Heart left ventricle (tissue), 16 donors: ENCODE data around the gene MCL1. TPM values are rescaled to one million over a fixed set of nuclear protein-coding genes. Genes with fewer than 3 reads are reported as not detected.

Experiments
- ATAC-seq, 4 donors: fragments of 200-7000 bp; cut with Tn5 transposase; one replicate each; pipeline ENCODE4 v1.9.1; 2020 to 2022; ENCODE audit warnings: moderate library complexity in 4 of 4, mild to moderate bottlenecking in 3 of 4, moderate number of reproducible peaks in 1 of 4
- DNase-seq, 5 donors: peaks; one replicate each; pipeline ENCODE4 v3.0.0-alpha.2; 2020
- H3K27ac ChIP-seq, 12 donors: fragments of 200-600 bp; sonication (generic) in 4 of 12; one replicate each; pipeline versions ENCODE4 v1.5.0 to v1.8.0; 2016 to 2022; ENCODE audit warnings: mild to moderate bottlenecking in 2 of 12
- H3K27me3 ChIP-seq, 9 donors: fragments of 200-600 bp; sonication (generic) in 2 of 9; one replicate each; pipeline versions ENCODE4 v1.5.1 to v1.8.0; 2016 to 2022; ENCODE audit warnings: mild to moderate bottlenecking in 3 of 9
- H3K36me3 ChIP-seq, 9 donors: fragments of 200-600 bp; sonication (generic) in 2 of 9; one replicate each; pipeline versions ENCODE4 v1.5.0 to v1.8.0; 2018 to 2022; ENCODE audit warnings: mild to moderate bottlenecking in 2 of 9
- H3K4me1 ChIP-seq, 12 donors: fragments of 200-600 bp; sonication (generic) in 4 of 12; one replicate each; pipeline versions ENCODE4 v1.5.0 to v1.8.0; 2016 to 2022; ENCODE audit warnings: mild to moderate bottlenecking in 3 of 12
- H3K4me3 ChIP-seq, 12 donors: fragments of 200-600 bp; sonication (generic) in 4 of 12; one replicate each; pipeline versions ENCODE4 v1.5.0 to v1.8.0; 2017 to 2022; ENCODE audit warnings: mild to moderate bottlenecking in 9 of 12, moderate library complexity in 4 of 12
- H3K9me3 ChIP-seq, 12 donors: fragments of 200-600 bp; sonication (generic) in 4 of 12; one replicate each; pipeline versions ENCODE4 v1.5.0 to v1.8.0; 2016 to 2022; ENCODE audit warnings: mild to moderate bottlenecking in 1 of 12
- CTCF ChIP-seq, 12 donors: fragments of 200-600 bp; sonication (generic) in 4 of 12; IDR thresholded peaks; one replicate each; pipeline versions ENCODE4 v1.5.0 to v1.8.0; 2018 to 2022; ENCODE audit warnings: antibody characterized with exemption in 12 of 12, mild to moderate bottlenecking in 5 of 12
- POLR2A ChIP-seq, 2 donors: fragments of 450-650 bp; IDR thresholded peaks; one replicate each; pipeline ENCODE4 v1.6.1; 2017; ENCODE audit warnings: antibody characterized with exemption in 2 of 2, mild to moderate bottlenecking in 2 of 2, moderate library complexity in 2 of 2
- WGBS, 4 donors: extraction: QIAGEN DNeasy Blood & Tissue Kit in 2 of 4; methylation state at CpG; one replicate each; pipeline versions ENCODE4 v1.1.5 to v1.1.7; 2013 to 2018; 5-methylcytosine and 5-hydroxymethylcytosine counted together
- intact Hi-C, 10 donors: fragments of 100-400 bp; cut with DNase I; formaldehyde crosslinking; loops; one replicate each; pipeline versions ENCODE4 v1.11.1 to v1.14.2; 2022
- polyA plus RNA-seq, 2 donors: library from polyadenylated mRNA; stranded (reverse); fragments of 200-250 nt; gene quantifications; one replicate each; pipeline ENCODE4 v1.2.3, GENCODE V29; 2013
- total RNA-seq, 9 donors: library from RNA; depleted of rRNA in 2 of 9; stranded (reverse); fragments of >200 nt in 2 of 9; fragmentation: NEBNext Ultra II Directional in 3 of 9; extraction: Animal tissue kit (Norgen Biotek cat#: 25700) in 3 of 9; gene quantifications; one replicate each; pipeline versions ENCODE4 v1.1.0 to v1.2.4, GENCODE V29; 2016 to 2023
- donor health status: ischemic (EF 13 %, LVEDD 7.1; RV severe dilation, severe dysfunction).
- donor health status: healthy with polysubstance abuse.
- donor health status: DM: no; HTN: yes; CAD: no.
- donor health status: DM: no; HTN: no; CAD: no.
- donor health status: ischemic (EF 25% LVEDD 6.9; RV normal size, moderate dysfunction).
- donor health status: ischemic (EF 25% LVEDD 5.7; RV mildly dilated, moderate dysfunction).
- donor health status: healthy.
- donor health status: DM: yes; HTN: yes; CAD: no.
- donor health status: ischemic (EF 35%, LVEDD 5.7; RV mildly dilated, moderate dysfunction).
- donor health status: nonischemic (EF 11% LVEDD 7.7; RV severe dilation, severe dysfunction).
- donor health status: DM: yes; HTN: yes; CAD: no.
- donor health status: PGD.
- donor health status: ischemic (EF 29% LVEDD 5.4; RV normal size, mild dysfunction).
- donor health status: nonischemic (EF 23%, LVEDD 6.1; RV moderate dilation, normal function).

The MCL1 gene
- total and polyA plus RNA-seq, 11 donors: 57.1 to 180 (median 104) TPM

- intact Hi-C loops: no loop called here
- H3K4me1 ChIP-seq: peaks cover 0 to 53% (median 35%) of the 10 kb centered on the region in 12 donors
- no peak for ATAC-seq
- H3K27ac ChIP-seq: peak overlapping the region; percentile 63 to 93 (median 86)
- H3K9me3 ChIP-seq: no peaks in the 10 kb centered on the region
- no peaks in the 10 kb centered on the region for H3K36me3 ChIP-seq
- peak overlapping the region in 11 of 12 donors; percentile 45 to 77 (median 65) for H3K4me3 ChIP-seq
- no peak for DNase-seq
- TF ChIP-seq POLR2A (IDR thresholded peaks at IDR 0.05) (no peak), CTCF (IDR thresholded peaks at IDR 0.05) (no peak)
- peaks cover 0 to 3% (median 0%) of the 10 kb centered on the region in 9 donors for H3K27me3 ChIP-seq
- WGBS, 4 donors: 50 to 58% (median 55%) methylated on average over 4 of the region's 4 CpGs
Observed at GRCh38 chr1:150548324-150548631, 31.1 kb downstream of the MCL1 start.

GRCh38 chr1:150546294-150546937 is 33.0 kb downstream of the MCL1 start:
- H3K27ac ChIP-seq: no peak overlapping the region
- H3K4me1 ChIP-seq: peaks cover 0 to 34% (median 18%) of the 10 kb centered on the region in 12 donors
- no peak overlapping the region for H3K4me3 ChIP-seq
- ATAC-seq: no peak
- no peak for TF ChIP-seq CTCF (IDR thresholded peaks at IDR 0.05)
- TF ChIP-seq POLR2A (IDR thresholded peaks at IDR 0.05): no peak
- peak in 1 of 5 donors; percentile 12 for DNase-seq
- H3K9me3 ChIP-seq: no peaks in the 10 kb centered on the region
- 87 to 92% (median 90%) methylated on average over 16 of the region's 16 CpGs for WGBS, 4 donors
- no peaks in the 10 kb centered on the region for H3K36me3 ChIP-seq
- intact Hi-C loops: no loop called here
- peaks cover 0 to 3% (median 0%) of the 10 kb centered on the region in 9 donors for H3K27me3 ChIP-seq

GRCh38 chr1:150545486-150546032 is 33.9 kb downstream of the MCL1 start:
- DNase-seq: peak in 1 of 5 donors; percentile 3
- Histone ChIP-seq H3K4me3 (no peak overlapping the region), H3K36me3 (no peaks in the 10 kb centered on the region), H3K9me3 (no peaks in the 10 kb centered on the region), H3K27me3 (peaks cover 0 to 3% (median 0%) of the 10 kb centered on the region in 9 donors), H3K4me1 (peaks cover 0 to 27% (median 14%) of the 10 kb centered on the region in 12 donors), H3K27ac (no peak overlapping the region)
- no peak for ATAC-seq
- WGBS, 4 donors: 66 to 71% (median 68%) methylated on average over 6 of the region's 6 CpGs
- TF ChIP-seq POLR2A (IDR thresholded peaks at IDR 0.05) (no peak), CTCF (IDR thresholded peaks at IDR 0.05) (no peak)
- intact Hi-C loops: no loop called here

GRCh38 chr1:150544204-150544603 is 35.2 kb downstream of the MCL1 start:
- WGBS, 4 donors: 73 to 84% (median 79%) methylated on average over 3 of the region's 3 CpGs
- no peaks in the 10 kb centered on the region for H3K9me3 ChIP-seq
- DNase-seq: no peak
- no peak overlapping the region for H3K4me3 ChIP-seq
- peak overlapping the region in 2 of 12 donors; percentile 38 to 42 for H3K27ac ChIP-seq
- peaks cover 0 to 14% (median 5%) of the 10 kb centered on the region in 12 donors for H3K4me1 ChIP-seq
- peaks cover 0 to 3% (median 0%) of the 10 kb centered on the region in 9 donors for H3K27me3 ChIP-seq
- no peaks in the 10 kb centered on the region for H3K36me3 ChIP-seq
- no peak for ATAC-seq
- TF ChIP-seq POLR2A (IDR thresholded peaks at IDR 0.05) (no peak), CTCF (IDR thresholded peaks at IDR 0.05) (no peak)
- intact Hi-C loops: no loop called here
